Thyroid gland (tissue), 4 donors: Measurements from ENCODE around the gene CCDC178.

Source experiments
- CTCF ChIP-seq, 6 experiments: fragments of 200-600 bp in 3 of 6; fragments of 450-650 bp in 3 of 6; sonication (generic) in 3 of 6; IDR thresholded peaks; one replicate each; pipeline ENCODE4 v1.5.1; 2016 to 2019; ENCODE audit warnings: antibody characterized with exemption in 6 of 6, mild to moderate bottlenecking in 2 of 6, inconsistent platforms in 1 of 6, moderate library complexity in 1 of 6
- POLR2A ChIP-seq, 2 donors: fragments of 450-650 bp; IDR thresholded peaks; one replicate each; pipeline ENCODE4 v1.6.1; 2017; ENCODE audit warnings: antibody characterized with exemption in 2 of 2, mild to moderate bottlenecking in 2 of 2, moderate library complexity in 1 of 2

- TF ChIP-seq POLR2A (IDR thresholded peaks at IDR 0.05) (no peak), CTCF (IDR thresholded peaks at IDR 0.05) (no peak)
Measured at GRCh38 chr18:33270297-33270696, 170.2 kb downstream of the CCDC178 start.
